Rectal smooth muscle tissue (tissue), 1 donor: ENCODE measurements around the gene ARMC9.

Source experiments
- H3K27ac ChIP-seq: one replicate; pipeline ENCODE4 v1.7.0; 2013; ENCODE audit warnings: low read depth, low read length, inconsistent platforms
- H3K27me3 ChIP-seq: one replicate; pipeline ENCODE4 v1.7.0; 2013; ENCODE audit warnings: low read length; ENCODE audit not compliant: control insufficient read depth, insufficient read depth
- H3K36me3 ChIP-seq: one replicate; pipeline ENCODE4 v1.7.0; 2013; ENCODE audit warnings: low read length; ENCODE audit not compliant: control insufficient read depth, insufficient read depth
- H3K4me1 ChIP-seq: one replicate; pipeline ENCODE4 v1.7.0; 2013; ENCODE audit warnings: low read length; ENCODE audit not compliant: control insufficient read depth, insufficient read depth
- H3K4me3 ChIP-seq: one replicate; pipeline ENCODE4 v1.7.0; 2013; ENCODE audit warnings: low read length
- H3K9ac ChIP-seq: one replicate; pipeline ENCODE4 v1.7.0; 2013; ENCODE audit warnings: low read length

ARMC9 gene

GRCh38 chr2:231199219-231199618, 788 bp downstream of the ARMC9 start:
- H3K4me1 ChIP-seq: peaks cover 6% of the 10 kb centered on the region

GRCh38 chr2:231200805-231201474, 2.5 kb downstream of the ARMC9 start:
- Histone ChIP-seq H3K36me3 (no peaks in the 10 kb centered on the region), H3K9ac (no peak overlapping the region), H3K4me3 (no peak overlapping the region), H3K27ac (no peak overlapping the region), H3K4me1 (peaks cover 6% of the 10 kb centered on the region), H3K27me3 (no peaks in the 10 kb centered on the region)

More at GRCh38 chr2:231199219-231199618, 788 bp downstream of the ARMC9 start:
- Histone ChIP-seq H3K4me3 (peak overlapping the region; percentile 78), H3K27me3 (no peaks in the 10 kb centered on the region), H3K27ac (peak overlapping the region; percentile 59), H3K36me3 (no peaks in the 10 kb centered on the region), H3K9ac (no peak overlapping the region)

GRCh38 chr2:231201475-231201814, 3.0 kb downstream of the ARMC9 start:
- H3K9ac ChIP-seq: no peak overlapping the region
- no peak overlapping the region for H3K4me3 ChIP-seq
- peaks cover 6% of the 10 kb centered on the region for H3K4me1 ChIP-seq
- no peaks in the 10 kb centered on the region for H3K27me3 ChIP-seq
- H3K36me3 ChIP-seq: no peaks in the 10 kb centered on the region
- no peak overlapping the region for H3K27ac ChIP-seq

GRCh38 chr2:231203087-231203486, 4.7 kb downstream of the ARMC9 start:
- Histone ChIP-seq H3K27ac (no peak overlapping the region), H3K4me1 (peaks cover 6% of the 10 kb centered on the region), H3K4me3 (no peak overlapping the region), H3K9ac (no peak overlapping the region), H3K27me3 (no peaks in the 10 kb centered on the region), H3K36me3 (no peaks in the 10 kb centered on the region)

- Histone ChIP-seq H3K9ac (no peak overlapping the region), H3K27ac (peak overlapping the region; percentile 1), H3K27me3 (no peaks in the 10 kb centered on the region), H3K36me3 (no peaks in the 10 kb centered on the region), H3K4me3 (no peak overlapping the region), H3K4me1 (peaks cover 4% of the 10 kb centered on the region)
Measured at GRCh38 chr2:231204146-231204545, 5.7 kb downstream of the ARMC9 start.

DNA sequence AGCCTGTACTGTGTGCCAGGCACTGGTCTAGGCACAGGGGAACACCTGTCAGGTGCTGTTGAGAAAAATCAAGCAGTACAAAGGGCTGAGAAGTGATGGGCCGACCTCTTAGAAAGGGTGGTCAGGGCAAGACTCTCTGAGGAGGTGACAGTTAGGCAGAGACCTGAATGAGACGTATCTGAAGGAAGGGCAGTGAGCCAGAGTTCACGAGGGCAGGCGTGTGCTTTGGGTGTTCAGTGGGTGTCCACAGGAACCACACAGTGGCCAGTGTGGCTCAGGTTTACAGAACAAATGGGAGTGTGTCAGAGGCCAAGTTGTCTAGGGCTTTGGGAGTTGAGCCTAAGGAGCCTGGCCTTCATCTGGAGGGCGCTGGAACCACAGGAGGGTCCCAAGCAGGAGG, 6.2 kb downstream of the ARMC9 start:
- H3K4me3 ChIP-seq: no peak overlapping the region
- no peaks in the 10 kb centered on the region for H3K36me3 ChIP-seq
- H3K9ac ChIP-seq: no peak overlapping the region
- H3K27ac ChIP-seq: peak overlapping the region; percentile 1
- H3K4me1 ChIP-seq: peaks cover 2% of the 10 kb centered on the region
- H3K27me3 ChIP-seq: no peaks in the 10 kb centered on the region

- peaks cover 4% of the 10 kb centered on the region for H3K4me1 ChIP-seq
- no peak overlapping the region for H3K27ac ChIP-seq
- no peaks in the 10 kb centered on the region for H3K36me3 ChIP-seq
- no peak overlapping the region for H3K9ac ChIP-seq
- H3K27me3 ChIP-seq: no peaks in the 10 kb centered on the region
- no peak overlapping the region for H3K4me3 ChIP-seq
Measured at GRCh38 chr2:231207734-231208133, 9.3 kb downstream of the ARMC9 start.

GRCh38 chr2:231210782-231211181, 12.4 kb downstream of the ARMC9 start:
- Histone ChIP-seq H3K4me3 (no peak overlapping the region), H3K27me3 (no peaks in the 10 kb centered on the region), H3K36me3 (no peaks in the 10 kb centered on the region), H3K27ac (peak overlapping the region; percentile 33), H3K4me1 (peaks cover 4% of the 10 kb centered on the region), H3K9ac (no peak overlapping the region)

- peak overlapping the region; percentile 21 for H3K27ac ChIP-seq
Measured at GRCh38 chr2:231211486-231211885, 13.1 kb downstream of the ARMC9 start.

GRCh38 chr2:231212329-231212845, 14.0 kb downstream of the ARMC9 start:
- H3K9ac ChIP-seq: no peak overlapping the region
- no peaks in the 10 kb centered on the region for H3K36me3 ChIP-seq
- H3K27ac ChIP-seq: peak overlapping the region; percentile 49
- H3K27me3 ChIP-seq: no peaks in the 10 kb centered on the region
- peaks cover 4% of the 10 kb centered on the region for H3K4me1 ChIP-seq
- no peak overlapping the region for H3K4me3 ChIP-seq

More at GRCh38 chr2:231211486-231211885, 13.1 kb downstream of the ARMC9 start:
- no peak overlapping the region for H3K9ac ChIP-seq
- H3K36me3 ChIP-seq: no peaks in the 10 kb centered on the region
- no peak overlapping the region for H3K4me3 ChIP-seq
- peaks cover 4% of the 10 kb centered on the region for H3K4me1 ChIP-seq
- no peaks in the 10 kb centered on the region for H3K27me3 ChIP-seq

- Histone ChIP-seq H3K27me3 (no peaks in the 10 kb centered on the region), H3K9ac (no peak overlapping the region), H3K27ac (no peak overlapping the region), H3K4me1 (peaks cover 4% of the 10 kb centered on the region), H3K4me3 (no peak overlapping the region), H3K36me3 (no peaks in the 10 kb centered on the region)
Measured at GRCh38 chr2:231213931-231214642, 15.7 kb downstream of the ARMC9 start.

DNA sequence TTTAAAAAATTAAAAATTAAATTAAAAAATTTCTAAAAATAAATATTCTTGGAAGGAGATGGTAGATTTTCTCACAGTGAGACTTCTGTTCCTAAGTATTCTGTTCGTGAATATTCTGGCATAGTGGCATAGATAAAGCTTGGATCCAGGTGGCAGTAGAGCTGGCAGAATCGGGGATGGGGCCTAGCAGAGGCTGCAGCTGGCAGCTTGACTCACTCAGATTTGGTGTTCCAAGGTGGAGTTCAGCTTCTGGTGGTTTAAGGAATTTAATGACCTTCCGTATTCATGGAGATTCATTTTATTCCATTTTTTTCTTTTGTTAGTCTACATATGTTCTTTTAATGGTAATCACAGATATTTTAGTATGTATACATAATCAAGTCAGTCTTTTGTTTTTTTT, 19.9 kb downstream of the ARMC9 start:
- no peak overlapping the region for H3K4me3 ChIP-seq
- peaks cover 15% of the 10 kb centered on the region for H3K4me1 ChIP-seq
- no peak overlapping the region for H3K9ac ChIP-seq
- H3K36me3 ChIP-seq: no peaks in the 10 kb centered on the region
- H3K27ac ChIP-seq: no peak overlapping the region
- H3K27me3 ChIP-seq: no peaks in the 10 kb centered on the region

DNA sequence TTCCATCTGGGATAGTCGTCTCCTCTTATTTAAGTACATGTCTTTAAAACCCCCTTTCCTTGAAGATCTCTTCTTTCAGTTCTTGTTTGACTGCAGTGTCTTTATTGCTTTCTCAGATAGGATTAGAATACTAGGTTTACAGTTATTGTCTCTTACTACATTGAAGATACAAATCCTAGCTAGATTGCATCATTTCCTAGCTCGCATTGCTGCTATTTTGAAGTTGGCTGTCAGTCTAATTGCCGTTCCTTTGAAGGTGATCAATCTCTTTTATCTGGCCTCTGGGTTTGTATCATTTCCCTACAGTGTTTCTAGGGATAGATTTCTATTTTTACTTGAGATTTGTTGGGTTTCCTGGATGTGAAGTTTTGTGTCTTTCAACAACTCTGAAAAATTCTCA, 20.9 kb downstream of the ARMC9 start:
- no peaks in the 10 kb centered on the region for H3K27me3 ChIP-seq
- H3K9ac ChIP-seq: no peak overlapping the region
- peaks cover 22% of the 10 kb centered on the region for H3K4me1 ChIP-seq
- no peaks in the 10 kb centered on the region for H3K36me3 ChIP-seq
- H3K4me3 ChIP-seq: no peak overlapping the region
- no peak overlapping the region for H3K27ac ChIP-seq
